ENCODE results near the gene RAX. TPM values are rescaled to one million over a fixed set of nuclear protein-coding genes. Genes with fewer than 3 reads are reported as not detected.

RAX gene
- total and polyA plus RNA-seq, 8 donors: 0.05 TPM; not detected in 7

GRCh38 chr18:59266886-59267502 is 6.3 kb downstream of the RAX start:
- DNase-seq: no peak
- H3K27ac ChIP-seq: no peak overlapping the region
- intact Hi-C loops (cut with DNase I; ENCODE audit: low total_unique reads): no loop called here
- peaks cover 14 to 47% (median 38%) of the 10 kb centered on the region in 4 donors for H3K4me1 ChIP-seq
- WGBS, 5 donors: 9 to 16% (median 11%) methylated on average over 10 of the region's 10 CpGs
- H3K4me3 ChIP-seq: no peak overlapping the region
- TF ChIP-seq POLR2AphosphoS5 (IDR thresholded peaks at IDR 0.05): no peak
- no peak for TF ChIP-seq EP300 (IDR thresholded peaks at IDR 0.05)
- TF ChIP-seq CTCF (IDR thresholded peaks at IDR 0.05): no peak
- TF ChIP-seq POLR2A (IDR thresholded peaks at IDR 0.05): no peak
- H3K36me3 ChIP-seq: no peaks in the 10 kb centered on the region
- peaks cover 0 to 11% (median 0%) of the 10 kb centered on the region in 4 donors for H3K9me3 ChIP-seq
- H3K27me3 ChIP-seq: peaks cover 21 to 98% (median 92%) of the 10 kb centered on the region in 3 donors

DNA sequence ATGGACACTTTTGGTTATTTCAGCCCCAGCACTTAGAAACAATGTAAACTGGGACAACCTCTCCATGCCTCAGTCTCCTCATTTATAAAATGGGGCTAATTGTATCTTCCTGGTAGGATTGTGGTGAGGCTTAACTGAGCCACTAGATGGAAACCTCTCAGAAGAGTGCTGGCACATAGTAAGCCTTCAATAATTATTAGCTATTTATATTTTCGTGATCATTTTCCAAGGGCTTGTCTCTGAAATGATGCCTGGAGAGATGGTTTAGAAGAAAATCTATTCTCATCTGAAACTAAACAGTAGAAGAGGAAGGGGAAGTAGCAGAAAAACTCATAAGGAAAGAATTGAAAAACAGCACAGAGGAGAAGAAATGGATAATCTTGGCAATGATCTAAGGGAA is 6.8 kb downstream of the RAX start:
- Histone ChIP-seq H3K36me3 (no peaks in the 10 kb centered on the region), H3K4me1 (peaks cover 14 to 44% (median 35%) of the 10 kb centered on the region in 4 donors), H3K27ac (no peak overlapping the region), H3K4me3 (no peak overlapping the region), H3K9me3 (peaks cover 0 to 11% (median 0%) of the 10 kb centered on the region in 4 donors), H3K27me3 (peaks cover 21 to 93% (median 87%) of the 10 kb centered on the region in 3 donors)
- intact Hi-C loops (cut with DNase I; ENCODE audit: low total_unique reads): no loop called here
- TF ChIP-seq POLR2A (IDR thresholded peaks at IDR 0.05) (no peak), CTCF (IDR thresholded peaks at IDR 0.05) (no peak), POLR2AphosphoS5 (IDR thresholded peaks at IDR 0.05) (no peak), EP300 (IDR thresholded peaks at IDR 0.05) (no peak)
- whole genome bisulfite sequencing, 5 donors: 12 to 27% (median 20%) methylated on average over 1 of the region's 1 CpG
- DNase-seq: no peak

DNA sequence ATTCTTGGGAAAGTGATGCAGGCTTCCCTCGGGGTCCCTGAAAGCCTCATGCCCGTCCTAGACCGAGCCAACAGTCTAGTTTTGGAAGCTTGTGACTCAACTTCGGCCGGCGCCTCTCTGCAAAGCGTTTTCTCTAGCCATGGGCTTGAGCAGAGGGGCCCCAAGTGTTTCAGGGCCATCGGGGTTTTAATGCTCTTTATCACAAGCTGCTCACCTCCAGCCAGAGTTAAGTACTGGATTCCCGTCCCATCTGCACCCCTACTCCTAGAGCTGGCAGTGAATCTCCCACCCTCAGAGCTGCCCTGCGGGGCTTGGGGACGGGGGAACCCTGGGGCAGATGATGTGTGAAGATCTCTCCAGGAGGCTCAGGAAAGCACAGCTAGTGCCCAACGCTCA is 7.3 kb downstream of the RAX start:
- DNase-seq: no peak
- H3K27me3 ChIP-seq: peaks cover 21 to 88% (median 82%) of the 10 kb centered on the region in 3 donors
- WGBS, 5 donors: 7 to 15% (median 9%) methylated on average over 12 of the region's 12 CpGs
- H3K36me3 ChIP-seq: no peaks in the 10 kb centered on the region
- no peak overlapping the region for H3K4me3 ChIP-seq
- intact Hi-C loops (cut with DNase I; ENCODE audit: low total_unique reads): no loop called here
- no peak overlapping the region for H3K27ac ChIP-seq
- H3K4me1 ChIP-seq: peaks cover 14 to 44% (median 35%) of the 10 kb centered on the region in 4 donors
- TF ChIP-seq POLR2AphosphoS5 (IDR thresholded peaks at IDR 0.05): no peak
- TF ChIP-seq POLR2A (IDR thresholded peaks at IDR 0.05): no peak
- no peak for TF ChIP-seq EP300 (IDR thresholded peaks at IDR 0.05)
- no peak for TF ChIP-seq CTCF (IDR thresholded peaks at IDR 0.05)
- peaks cover 0 to 11% (median 0%) of the 10 kb centered on the region in 4 donors for H3K9me3 ChIP-seq

- Histone ChIP-seq H3K27me3 (peaks cover 21 to 82% (median 76%) of the 10 kb centered on the region in 3 donors), H3K4me3 (peak overlapping the region; percentile 27 to 40 (median 30)), H3K9me3 (peaks cover 0 to 11% (median 0%) of the 10 kb centered on the region in 4 donors), H3K36me3 (no peaks in the 10 kb centered on the region), H3K4me1 (peaks cover 14 to 44% (median 35%) of the 10 kb centered on the region in 4 donors), H3K27ac (no peak overlapping the region)
- intact Hi-C loops (cut with DNase I; ENCODE audit: low total_unique reads): no loop called here
- no peak for TF ChIP-seq EP300 (IDR thresholded peaks at IDR 0.05)
- no peak for TF ChIP-seq CTCF (IDR thresholded peaks at IDR 0.05)
- TF ChIP-seq POLR2AphosphoS5 (IDR thresholded peaks at IDR 0.05): no peak
- no peak for TF ChIP-seq POLR2A (IDR thresholded peaks at IDR 0.05)
- DNase-seq: peak in 1 of 2 donors; percentile 35
- WGBS, 5 donors: 5 to 7% (median 6%) methylated on average over 22 to 38 of the region's 38 CpGs
Observed at GRCh38 chr18:59265246-59265973, 7.8 kb downstream of the RAX start.

All from stomach (tissue), 9 donors.